NCI-H1417 (cell line): ENCODE measurements around the gene GATD1.

ENCODE experiments used
- DNase-seq, 3 experiments: peaks; one replicate each; lab custom pipeline; 2025; lab: John Stamatoyannopoulos, UW

The GATD1 gene

DNA sequence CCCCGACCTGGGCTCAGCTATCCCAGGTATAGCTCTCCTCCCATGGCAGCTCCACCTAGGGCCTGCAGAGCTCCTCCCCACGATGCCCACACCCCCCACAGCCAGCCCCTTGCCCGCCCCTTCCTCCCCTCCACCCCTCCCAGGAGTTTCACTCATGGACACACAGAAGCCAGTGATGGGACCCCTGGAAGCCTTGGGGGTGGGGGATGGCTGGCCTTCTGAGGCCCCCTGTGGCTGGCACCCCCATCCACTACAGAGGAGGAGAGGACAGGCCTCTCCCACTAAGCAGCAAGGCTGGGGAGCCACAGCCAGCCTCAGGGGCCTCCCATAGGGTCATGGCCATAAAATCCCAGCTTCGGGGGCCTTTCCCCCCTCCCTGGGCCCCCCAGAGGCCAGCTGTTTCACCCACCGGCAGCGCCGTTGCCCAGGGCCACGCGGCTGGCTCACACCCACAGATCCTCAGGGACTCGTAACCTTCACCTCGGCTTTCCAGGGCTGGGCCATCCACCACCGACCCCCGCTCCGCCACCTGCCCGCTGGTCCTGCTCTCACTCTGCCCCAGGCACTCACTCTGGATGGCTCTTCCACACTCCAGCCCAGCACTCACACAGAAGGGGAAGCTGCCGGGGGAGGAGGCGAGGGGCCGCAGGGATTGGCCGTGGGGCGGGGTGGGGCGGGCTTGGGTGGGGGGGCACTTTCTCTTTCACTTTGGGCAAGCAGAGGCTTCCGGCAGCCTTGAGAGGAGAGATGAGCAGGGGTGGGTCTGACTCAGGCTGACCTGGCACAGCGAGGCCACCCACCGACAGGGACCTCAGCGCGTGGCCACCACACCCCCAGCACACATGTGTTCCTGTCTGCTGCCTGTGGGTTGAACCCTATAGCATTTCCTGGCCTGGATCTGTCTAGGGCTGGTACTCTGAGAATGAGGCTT, 18.6 kb upstream of the GATD1 start:
- peak; percentile 68 to 83 (median 80) for DNase-seq

DNA sequence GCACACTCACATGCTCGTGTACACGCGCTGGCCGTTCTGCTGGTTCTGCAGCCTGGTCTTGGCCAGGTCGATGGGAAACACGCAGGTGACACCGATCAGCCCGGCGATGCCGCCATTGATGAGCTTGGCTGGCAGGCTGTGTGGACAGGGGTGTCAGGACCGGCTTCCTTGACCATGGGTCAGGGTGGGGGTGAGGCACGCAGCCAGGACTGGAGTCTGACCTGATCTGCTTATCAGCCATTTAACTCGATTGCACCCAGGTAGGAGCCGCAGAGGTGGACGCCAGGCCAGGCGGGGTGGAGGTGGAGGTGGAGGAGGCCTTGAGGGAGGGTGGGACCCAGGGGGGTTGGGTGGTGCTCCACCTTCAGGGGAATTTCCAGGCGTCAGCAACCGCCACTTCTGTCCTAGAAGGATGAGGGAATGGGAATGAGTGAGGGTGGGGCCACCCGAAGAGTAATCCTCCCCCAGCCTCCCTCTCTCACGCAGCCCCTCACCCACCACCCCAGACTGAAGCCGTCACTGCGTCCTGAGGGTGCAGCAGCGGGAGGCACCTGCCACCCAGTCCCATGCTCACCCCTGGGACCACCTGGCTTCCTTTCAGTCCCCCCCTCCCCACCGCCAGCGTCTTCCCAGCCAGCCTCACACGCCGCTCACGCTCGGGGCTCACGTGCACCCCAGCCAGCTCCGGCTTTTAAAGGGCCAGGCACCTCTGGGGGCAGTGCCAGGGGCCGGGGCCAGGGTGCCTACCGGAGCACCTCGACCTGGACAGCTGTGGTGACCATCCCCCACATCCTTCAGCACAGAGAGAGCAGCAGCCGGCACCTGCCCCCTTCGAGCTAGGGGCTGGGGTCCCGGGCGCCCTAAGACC, 17.7 kb upstream of the GATD1 start:
- DNase-seq = peak in 2 of 3 experiments; percentile 30 to 36

DNA sequence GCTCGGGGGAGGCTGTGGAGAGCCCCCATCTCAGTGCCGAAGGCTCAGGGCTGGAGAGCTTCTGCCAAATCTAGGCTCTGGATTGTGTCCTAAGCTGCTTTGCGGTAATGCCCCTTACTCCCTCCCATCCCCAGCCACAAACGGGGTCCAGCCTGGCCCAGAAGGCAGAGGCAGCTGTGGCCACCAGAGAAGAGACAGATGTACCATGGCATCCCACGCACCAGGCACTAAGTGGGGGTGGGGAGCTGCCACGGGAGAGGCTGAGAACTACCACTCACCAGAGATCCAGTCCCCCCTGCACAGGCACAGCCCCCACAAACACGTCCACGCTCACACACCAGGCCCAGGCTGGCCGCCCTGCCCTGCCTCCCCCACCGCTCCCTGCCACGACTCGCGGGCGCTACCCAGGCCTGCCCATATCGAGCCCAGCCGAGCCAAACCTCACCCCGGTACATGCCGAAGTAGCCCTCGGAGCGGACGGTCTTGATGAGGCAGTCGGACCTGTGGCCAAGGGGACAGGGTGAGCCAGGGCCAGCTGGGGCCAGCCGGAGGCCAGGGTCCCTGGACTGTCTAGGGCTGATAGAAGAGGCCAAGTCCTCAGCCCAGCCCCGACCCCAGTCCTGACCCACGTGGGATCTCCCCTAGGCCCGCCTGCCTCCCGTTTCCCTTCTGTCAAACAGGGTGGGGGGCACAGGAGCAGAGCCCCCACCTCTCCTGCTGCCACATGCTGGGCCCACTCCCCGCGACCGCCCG, 16.9 kb upstream of the GATD1 start:
- no peak for DNase-seq

DNA sequence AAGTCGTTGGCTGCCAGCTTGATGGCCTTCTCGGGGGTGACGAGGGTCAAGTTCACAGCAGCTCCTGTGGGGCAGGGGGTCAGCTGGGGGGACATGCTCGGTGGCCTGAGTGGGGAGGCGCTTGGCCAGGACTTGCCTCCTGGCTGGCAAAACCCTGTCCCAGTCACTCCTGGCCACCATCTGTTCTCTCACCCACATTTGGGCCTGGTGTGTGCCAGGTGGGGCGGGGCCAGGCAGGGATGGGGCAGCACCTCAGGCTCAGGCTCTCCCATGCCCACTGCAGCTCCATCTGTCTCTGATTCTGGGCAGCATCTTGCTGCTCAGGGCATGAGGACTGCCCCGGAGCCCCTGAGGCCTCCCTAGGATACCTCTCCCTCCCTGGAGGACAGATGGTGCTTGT, 16.3 kb upstream of the GATD1 start:
- DNase-seq = no peak

DNA sequence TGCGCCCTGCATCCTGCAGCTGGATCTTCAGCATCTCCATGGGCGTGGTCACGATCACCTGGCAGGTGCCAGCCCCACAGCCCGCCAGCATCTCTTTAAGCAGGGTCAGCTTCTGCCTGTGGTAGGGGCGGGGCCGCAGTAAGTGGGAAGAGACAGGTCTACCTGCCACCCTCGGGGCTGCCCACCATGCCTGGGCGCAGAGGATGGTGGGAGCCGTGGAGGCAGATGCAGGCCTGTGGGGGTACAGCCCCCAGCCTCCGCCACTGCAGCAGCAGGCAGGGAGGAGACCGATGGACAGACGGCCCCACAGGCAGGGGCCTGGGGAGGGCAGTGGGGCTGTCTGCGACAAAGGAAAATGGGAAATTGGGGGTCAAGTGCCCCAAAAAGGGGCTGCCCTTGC, 15.6 kb upstream of the GATD1 start:
- DNase-seq = no peak

DNA sequence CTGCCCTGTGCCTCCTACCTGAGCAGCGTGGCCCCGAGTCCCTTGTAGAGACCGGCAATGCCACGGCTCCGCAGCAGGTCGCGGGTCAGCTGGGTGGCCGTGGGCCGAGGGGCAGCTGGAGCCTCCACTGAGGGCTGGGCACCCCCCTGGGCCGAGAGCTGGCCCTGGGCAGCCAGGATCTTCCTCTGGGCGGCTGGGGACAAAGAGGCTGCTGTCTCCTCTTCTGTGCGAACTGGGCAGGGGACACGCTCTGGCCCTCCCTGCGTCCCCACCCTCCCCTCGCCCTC, 15.2 kb upstream of the GATD1 start:
- DNase-seq = no peak

DNA sequence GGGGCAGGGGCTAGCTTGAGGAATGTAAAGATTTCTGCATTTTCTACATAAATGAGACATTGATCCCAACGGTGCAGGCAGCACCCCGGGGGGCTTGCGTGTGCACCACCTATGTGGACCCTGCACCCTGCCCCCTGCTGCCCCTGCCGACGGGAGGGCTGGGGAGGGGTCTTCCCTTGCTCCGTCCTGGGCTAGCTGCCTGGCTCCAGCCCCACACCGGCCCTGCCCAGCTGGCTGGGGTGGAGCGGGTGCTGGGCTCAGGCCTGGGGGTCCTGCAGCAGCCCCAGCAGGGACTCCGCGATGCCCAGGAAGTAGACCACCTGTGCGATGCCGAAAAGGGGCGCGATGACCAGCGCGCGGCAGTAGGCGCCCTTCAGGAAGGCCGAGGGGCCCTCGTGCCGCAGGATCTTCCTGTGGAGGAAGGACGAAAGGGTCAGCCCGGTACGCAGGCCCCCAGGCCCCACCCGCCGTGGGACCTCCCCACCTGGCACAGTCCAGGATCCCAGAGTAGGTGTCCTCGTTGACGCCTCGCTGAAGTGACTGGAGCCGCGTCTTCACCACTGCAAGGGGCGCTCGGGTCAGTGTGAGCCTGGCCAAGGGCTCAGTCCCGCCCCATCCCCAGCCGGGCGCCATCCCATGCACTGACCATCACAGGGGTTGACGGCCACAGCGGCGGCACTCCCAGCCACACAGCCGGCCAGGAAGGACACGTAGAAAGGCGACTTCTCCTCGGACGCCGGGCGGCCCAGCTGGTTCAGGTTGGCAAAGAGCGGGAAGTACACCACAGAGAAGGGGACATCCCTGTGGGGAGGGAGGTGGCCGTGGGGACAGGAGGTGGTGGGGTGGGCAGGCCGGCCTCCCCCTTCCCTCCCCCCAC, 14.6 kb upstream of the GATD1 start:
- DNase-seq = no peak

DNA sequence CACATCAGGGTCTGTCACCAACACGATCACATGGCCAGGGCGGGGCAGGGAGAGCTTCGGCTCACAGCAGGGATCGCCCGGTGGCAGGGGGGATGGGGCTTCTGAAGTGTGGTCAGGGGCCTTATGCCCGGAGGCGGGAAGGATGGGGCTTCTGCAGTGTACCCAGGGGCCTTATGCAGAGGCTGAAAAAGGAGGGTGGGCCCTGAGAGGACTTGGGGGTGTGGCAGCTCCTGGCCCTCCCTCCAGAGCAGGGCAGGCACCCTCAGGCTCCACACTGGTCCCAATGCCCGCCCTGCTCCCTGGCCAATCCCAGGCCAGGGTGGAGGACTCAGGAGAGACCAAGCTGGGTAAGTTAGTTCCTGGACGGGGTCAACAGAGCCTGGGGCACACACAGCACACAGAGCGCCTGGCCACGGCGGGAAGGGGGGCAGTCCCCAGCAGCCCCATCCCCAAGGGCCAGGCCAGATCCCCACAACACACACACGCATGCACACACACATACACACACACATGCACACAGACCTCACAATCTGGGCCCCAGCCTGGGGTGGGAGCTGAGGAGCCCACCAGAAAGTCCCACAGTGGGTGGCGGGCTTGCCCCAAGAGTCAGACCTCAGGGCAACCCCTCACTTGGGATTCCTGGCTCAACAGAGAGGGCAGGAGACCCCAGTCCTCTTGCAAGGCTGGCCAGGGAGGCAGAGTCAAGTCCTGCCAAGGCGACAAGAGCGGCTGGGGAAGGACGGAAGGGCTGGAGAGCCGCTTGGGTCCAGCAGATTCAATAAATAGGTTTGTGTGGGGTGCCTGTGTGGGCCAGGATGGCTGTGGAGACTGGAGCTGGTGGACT, 13.7 kb upstream of the GATD1 start:
- peak in 1 of 3 experiments; percentile 32 for DNase-seq

DNA sequence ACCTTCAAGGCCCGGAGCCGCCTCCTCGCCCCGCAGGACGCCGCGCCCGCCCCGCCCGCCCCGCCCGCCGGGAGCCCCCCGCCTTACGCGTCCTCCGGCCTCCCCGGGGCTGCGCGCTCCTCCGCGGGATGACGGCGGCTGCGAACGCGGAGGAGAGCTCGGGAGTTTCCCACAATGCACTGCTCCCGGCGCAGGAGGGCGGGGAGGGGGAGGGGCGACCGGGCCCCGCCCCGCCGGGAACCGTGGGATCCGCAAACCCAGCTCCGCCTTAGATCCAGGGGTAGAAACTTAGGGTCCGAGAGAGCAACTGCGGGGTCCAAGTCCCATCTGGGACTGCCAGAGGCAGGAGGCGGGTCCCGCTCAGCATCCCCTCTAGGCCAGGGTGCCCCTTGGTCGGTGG, 12.7 kb upstream of the GATD1 start, which contains the start of gene CEND1:
CEND1 (minus strand) TSS at position 148 of the 400 bp plus-strand sequence. CDS start 1,514 bp downstream, outside the sequence.
- DNase-seq = peak; percentile 72 to 74 (median 72)

DNA sequence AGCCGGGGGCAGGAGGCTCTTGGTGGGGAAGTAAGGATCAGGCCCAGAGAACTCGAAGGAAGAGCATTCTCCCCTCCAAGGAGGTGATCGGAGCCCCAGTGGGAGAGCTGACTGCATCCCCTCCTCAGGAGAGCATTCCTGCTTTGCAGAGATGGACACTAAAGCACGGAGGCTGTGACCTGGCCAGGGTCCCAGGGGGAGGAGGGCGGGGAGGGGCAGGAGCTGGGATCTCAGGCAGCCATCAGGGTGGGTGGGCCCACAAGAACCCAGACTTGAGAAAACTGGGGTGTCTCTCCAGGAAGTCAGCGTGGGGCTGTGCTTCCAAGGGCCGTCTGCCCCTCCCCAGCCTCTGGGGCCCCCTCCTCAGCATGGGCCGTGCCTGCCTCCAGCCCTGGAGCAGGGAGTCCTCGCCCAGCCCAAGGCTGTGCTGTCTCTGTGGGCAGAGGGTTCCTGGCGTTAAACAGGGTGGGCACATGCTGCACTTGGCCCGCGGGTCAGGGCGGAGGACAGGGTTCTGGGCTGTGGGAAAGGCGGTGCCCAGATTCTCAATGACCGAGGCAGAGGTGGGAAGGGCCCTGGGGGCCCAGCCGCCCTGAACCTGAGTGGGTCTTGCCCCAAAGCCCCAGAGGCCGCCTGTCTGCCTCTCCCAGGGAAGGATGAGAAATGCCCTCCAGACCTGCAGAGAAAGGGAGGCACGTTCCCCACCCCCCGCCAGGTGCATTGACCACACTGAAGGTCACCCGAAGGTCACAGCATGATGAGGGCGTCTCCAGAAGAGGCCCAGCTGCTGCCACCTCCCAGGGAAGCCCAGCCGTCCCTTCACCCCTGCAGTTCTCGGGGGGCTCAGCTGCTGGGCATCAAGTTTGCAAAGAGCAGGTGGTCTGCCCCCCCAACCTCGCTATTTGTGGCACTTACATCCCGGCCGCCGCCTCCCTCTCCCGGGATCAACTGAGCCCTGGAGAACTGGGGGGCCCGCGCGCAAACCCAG, 12.0 kb upstream of the GATD1 start:
- DNase-seq = peak in 2 of 3 experiments; percentile 66 to 71

DNA sequence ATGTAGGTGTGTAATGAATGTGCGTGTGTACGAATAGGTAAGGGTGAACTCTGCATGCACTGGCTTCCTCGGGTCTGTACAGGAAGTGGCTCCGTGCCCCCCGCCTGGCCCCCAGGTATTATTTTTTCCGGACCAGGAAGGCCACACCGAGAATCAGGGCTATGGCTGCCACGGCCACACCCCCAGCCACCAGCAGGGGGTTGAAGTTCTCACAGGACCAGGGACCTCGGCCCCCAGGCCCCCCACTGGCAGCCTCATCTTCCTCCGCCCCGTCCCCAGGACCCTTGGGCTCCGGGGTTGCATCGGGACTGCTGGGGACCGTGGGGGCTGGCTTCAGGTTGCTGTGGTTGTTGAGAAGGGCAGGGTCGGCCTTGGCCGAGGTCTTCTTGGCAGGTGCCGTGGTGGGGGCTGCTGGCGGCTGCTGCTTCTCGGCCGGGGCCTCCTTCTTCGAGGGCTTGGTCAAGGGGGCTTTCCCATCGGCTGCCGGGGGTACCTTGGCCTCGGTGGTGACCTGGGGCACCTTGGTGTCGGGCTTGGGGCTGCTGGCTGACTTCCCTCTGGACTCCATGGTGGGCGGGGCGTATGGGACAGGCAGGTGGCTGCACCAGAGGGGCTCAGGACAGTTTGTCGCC, 10.8 kb upstream of the GATD1 start:
- no peak for DNase-seq

DNA sequence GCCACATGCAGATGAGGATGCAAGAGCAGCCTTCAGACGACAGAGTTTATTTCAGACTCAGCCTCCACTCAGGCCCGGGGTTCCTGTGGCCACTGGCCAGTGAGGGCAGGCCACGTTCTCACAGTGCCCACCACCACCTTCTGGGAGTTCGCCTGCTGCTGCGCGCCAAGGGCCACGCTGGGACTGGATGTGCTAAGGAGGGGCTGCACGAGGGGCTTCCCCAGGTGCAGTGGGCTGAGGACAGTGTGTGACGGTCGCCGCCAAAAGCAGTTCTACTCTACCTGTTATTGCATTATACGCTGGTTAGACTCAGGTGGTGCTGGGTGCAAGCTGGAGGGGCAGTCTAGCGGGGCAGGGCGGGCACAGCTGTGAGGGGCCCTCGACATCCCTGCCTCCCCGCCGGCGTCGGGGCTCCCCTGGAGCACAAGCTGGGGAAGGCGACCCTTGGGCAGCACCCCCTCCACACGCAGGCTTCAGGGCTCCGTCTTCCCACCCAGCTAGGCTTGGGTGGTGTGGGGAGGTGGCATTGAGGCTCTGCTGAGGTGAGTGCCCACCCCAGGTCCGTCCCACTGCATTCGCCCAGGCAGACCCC, 9.9 kb upstream of the GATD1 start:
- no peak for DNase-seq

DNA sequence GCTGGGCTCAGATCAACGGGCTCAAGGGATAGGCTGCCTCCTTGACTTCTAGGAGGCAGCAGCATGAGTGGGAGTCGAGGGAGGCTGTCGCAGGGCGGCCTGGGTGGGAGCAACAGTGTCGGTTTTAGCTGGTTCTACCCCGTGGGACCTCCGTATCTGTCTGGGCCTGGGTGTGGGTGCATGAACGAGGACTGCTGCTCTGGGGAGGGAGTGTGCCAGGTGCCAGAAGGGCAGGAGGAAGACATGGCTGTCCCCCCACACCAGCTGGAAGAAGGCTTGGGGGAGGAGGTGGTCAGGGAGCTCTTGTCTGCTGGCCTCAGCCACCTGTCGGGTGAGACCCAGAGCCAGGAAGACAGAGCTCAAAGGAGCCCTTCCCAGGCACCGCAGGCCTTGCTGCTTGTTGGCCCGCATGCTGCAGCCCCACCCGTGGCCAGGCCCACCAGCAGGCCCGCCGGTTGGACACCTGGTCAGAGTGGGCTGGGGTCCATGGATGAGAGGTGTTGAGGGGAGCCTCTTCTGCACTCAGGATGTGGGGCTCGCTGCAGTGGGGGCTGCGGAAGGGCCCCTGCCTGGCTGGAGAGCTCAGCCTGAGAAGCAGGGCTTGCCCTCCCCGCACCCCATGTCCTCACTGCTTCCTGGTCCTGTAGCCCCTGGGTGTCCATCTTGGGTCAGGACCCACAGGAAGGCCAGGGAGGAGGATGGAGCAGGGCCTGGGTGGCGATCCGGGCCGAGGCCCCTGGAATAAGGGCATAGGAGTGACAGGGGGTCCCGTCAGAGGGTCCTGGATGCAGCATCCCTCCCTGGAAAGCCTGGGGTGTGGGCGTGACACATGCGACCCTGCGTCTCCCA, 9.2 kb upstream of the GATD1 start:
- DNase-seq = no peak

DNA sequence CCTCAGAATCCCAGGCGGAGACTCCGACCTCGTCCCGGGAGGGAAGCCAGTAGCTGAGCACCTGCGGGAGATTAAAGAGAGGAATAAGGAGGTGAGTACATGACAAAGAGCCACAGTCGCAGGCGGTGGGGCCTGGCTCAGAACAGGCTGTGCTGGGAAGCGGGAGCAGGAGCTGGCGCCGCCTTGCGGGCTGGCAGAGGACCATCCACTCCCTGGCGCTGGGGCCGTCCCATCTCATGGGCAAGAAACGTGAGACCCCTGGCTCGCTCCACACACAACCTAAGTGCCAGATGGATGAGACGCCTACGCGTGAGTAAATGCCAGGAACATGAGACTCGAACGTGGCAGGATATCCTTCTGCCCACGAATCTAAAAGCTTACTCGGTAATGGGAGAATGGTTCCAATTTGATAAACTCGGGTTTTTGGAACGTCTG, 6.3 kb upstream of the GATD1 start:
- DNase-seq = peak in 1 of 3 experiments; percentile 81

DNA sequence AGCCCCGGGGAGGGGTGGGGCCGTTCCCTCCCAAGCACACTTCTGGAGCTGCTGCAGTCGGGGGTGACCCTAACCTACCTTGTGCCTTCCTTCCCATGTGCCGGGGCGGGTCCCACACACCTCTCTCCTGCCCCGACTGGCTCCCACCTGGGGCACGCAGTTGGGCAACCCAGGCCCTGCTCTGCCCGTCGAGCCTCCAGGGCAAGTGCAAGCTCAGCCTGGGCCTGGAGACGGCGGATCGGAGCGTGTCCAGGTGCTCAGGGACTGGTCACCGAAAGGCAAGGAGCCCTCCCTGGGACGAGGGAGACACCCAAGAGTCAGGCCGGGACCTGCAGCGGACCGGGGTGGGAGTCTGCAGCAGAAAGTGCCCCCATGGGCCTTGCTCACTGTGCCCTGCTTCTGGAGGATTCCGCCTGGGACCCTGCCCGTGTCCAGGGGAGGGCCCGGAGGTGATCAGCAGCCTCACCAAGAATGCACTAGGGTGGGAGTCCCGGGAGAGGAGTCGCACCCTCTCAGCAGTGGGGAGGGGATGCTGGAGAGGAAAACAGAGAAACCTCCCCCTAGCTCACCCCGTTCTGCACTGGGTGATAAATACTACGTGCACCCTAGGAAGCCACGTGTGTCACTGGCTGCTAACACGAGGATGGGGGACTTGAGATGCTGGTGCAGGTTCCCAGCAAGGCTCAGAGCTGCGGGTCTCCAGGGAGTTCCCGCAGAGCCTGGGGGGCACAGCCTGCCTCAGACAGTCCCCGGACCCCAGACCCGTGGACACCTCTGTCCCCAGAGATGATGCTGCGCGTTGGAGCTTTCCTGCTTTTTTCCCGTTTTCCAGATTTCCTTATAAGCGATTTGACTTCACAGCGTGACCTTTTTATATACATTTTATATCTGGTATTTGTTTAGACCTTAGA, 5.2 kb upstream of the GATD1 start:
- DNase-seq = no peak

DNA sequence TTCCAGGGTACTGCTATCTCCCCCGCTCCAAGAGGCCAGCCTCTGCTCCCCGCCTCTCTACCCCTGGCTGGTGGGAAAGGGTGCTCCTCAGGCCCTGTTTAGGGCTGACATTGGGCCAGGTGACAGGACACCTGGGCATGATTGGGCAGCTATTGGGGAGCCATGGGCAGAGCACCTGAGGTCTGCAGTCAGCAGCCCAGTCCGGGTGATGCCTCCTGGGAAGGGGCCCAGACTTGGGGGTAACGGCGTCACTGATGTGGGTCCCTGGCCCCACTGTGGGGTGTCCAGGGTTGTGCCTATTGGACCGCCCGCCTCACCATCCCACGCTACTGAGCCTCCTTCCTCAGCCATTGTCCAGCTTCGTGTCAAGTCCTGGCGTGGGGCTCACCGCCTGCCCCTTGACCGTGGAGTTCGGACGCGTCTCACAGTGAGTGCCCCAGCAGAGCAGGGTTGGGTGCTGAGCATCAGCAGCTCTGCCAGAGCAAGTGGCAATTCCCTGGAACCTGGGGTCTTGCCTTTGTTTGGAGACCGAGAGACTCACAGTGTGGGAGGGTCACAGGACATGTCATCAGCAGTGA, 2.8 kb upstream of the GATD1 start:
- no peak for DNase-seq
